SK-N-SH (cell line): ENCODE measurements around the gene HSD17B11. TPM values are rescaled to one million over a fixed set of nuclear protein-coding genes. Genes with fewer than 3 reads are reported as not detected.
"Not testable (repeated sequence)": the region's sequence is repeated elsewhere in the genome, so short reads cannot be mapped to it uniquely, and the experiment has no call there.

Source experiments
- CTCF ChIA-PET: fragments of 300-600, 350-600 bp; formaldehyde crosslinking; extraction: SDS; loops from one replicate; lab custom pipeline; 2021; lab: Yijun Ruan, JAX
- POLR2A ChIA-PET: fragments of 350-600 bp; sonication (Branson Sonifier 250); formaldehyde crosslinking; extraction: SDS; loops from one replicate; lab custom pipeline; 2020; ENCODE audit warnings: antibody characterized with exemption, inconsistent platforms; lab: Yijun Ruan, JAX
- DNase-seq: peaks from one replicate; pipeline ENCODE4 v3.0.0; 2012
- H2AFZ ChIP-seq: fragments of 200-600 bp; sonication (generic); 2 replicates; pipeline ENCODE4 v1.8.1; 2016; ENCODE audit warnings: antibody characterized with exemption, mild to moderate bottlenecking, low read depth
- H3F3A ChIP-seq: fragments of 200-600 bp; sonication (generic); replicated peaks from 2 replicates; pipeline ENCODE3; 2016; ENCODE audit warnings: antibody characterized with exemption, mild to moderate bottlenecking; ENCODE audit not compliant: insufficient read depth
- H3K27ac ChIP-seq, 2 experiments: fragments of 200-500 bp in 1 of 2; fragments of 200-600 bp in 1 of 2; sonication (Bioruptor generic) in 1 of 2; sonication (generic), shearing (Covaris generic) in 1 of 2; 2 replicates each; pipeline versions ENCODE4 v1.5.1 to v1.6.1; 2014 to 2016; ENCODE audit warnings: low read depth in 2 of 2, inconsistent platforms in 1 of 2, low read length in 1 of 2, mild to moderate bottlenecking in 1 of 2, mixed read lengths in 1 of 2
- H3K27me3 ChIP-seq: fragments of 200-600 bp; sonication (generic), shearing (Covaris generic); 2 replicates; pipeline ENCODE4 v1.6.1; 2016; ENCODE audit warnings: mixed run types; ENCODE audit not compliant: insufficient read depth
- H3K36me3 ChIP-seq, 2 experiments: fragments of 200-500 bp in 1 of 2; fragments of 200-600 bp in 1 of 2; sonication (Bioruptor generic) in 1 of 2; sonication (generic) in 1 of 2; replicated peaks in 1 of 2; 2 replicates each; pipeline versions ENCODE3 to v1.5.1; 2014 to 2016; ENCODE audit warnings: low read length in 1 of 2, mild to moderate bottlenecking in 1 of 2; ENCODE audit not compliant: insufficient read depth in 2 of 2, control insufficient read depth in 1 of 2
- H3K4me1 ChIP-seq, 2 experiments: fragments of 200-500 bp in 1 of 2; fragments of 200-600 bp in 1 of 2; sonication (Bioruptor generic) in 1 of 2; sonication (generic), shearing (Covaris generic) in 1 of 2; 2 replicates each; pipeline versions ENCODE4 v1.5.1 to v1.6.1; 2014 to 2016; ENCODE audit warnings: low read depth in 1 of 2, low read length in 1 of 2, mixed run types in 1 of 2; ENCODE audit not compliant: insufficient read depth in 2 of 2, control insufficient read depth in 1 of 2
- H3K4me2 ChIP-seq: fragments of 200-600 bp; sonication (generic), shearing (Covaris generic); 2 replicates; pipeline ENCODE4 v1.6.1; 2017; ENCODE audit warnings: mixed run types
- H3K4me3 ChIP-seq, 2 experiments: fragments of 200-500 bp in 1 of 2; fragments of 200-600 bp in 1 of 2; sonication (Bioruptor generic) in 1 of 2; sonication (generic), shearing (Covaris generic) in 1 of 2; 2 replicates each; pipeline versions ENCODE4 v1.5.1 to v1.8.1; 2014 to 2016; ENCODE audit warnings: low read depth in 2 of 2, inconsistent platforms in 1 of 2, low read length in 1 of 2, mild to moderate bottlenecking in 1 of 2, mixed read lengths in 1 of 2, moderate library complexity in 1 of 2
- H3K79me2 ChIP-seq: fragments of 200-600 bp; sonication (generic); 2 replicates; pipeline ENCODE4 v1.8.1; 2017; ENCODE audit warnings: mild to moderate bottlenecking; ENCODE audit not compliant: insufficient read depth
- H3K9ac ChIP-seq: fragments of 200-600 bp; sonication (generic); 2 replicates; pipeline ENCODE4 v1.6.1; 2017; ENCODE audit warnings: mixed run types
- H3K9me2 ChIP-seq: fragments of 200-600 bp; sonication (generic); 2 replicates; pipeline ENCODE4 v1.6.1; 2017; ENCODE audit warnings: mixed run types
- H3K9me3 ChIP-seq: fragments of 200-600 bp; sonication (generic); 2 replicates; pipeline ENCODE4 v1.6.1; 2017; ENCODE audit warnings: mixed run types, mild to moderate bottlenecking, moderate library complexity
- H4K20me1 ChIP-seq: fragments of 200-600 bp; sonication (generic); 2 replicates; pipeline ENCODE4 v1.6.1; 2017; ENCODE audit warnings: mild to moderate bottlenecking, mixed run types; ENCODE audit not compliant: insufficient read depth
- CHD2 ChIP-seq: fragments of 150-350 bp; IDR thresholded peaks from 2 replicates; pipeline ENCODE4 v1.6.1; 2018; ENCODE audit warnings: low read length; ENCODE audit not compliant: partially characterized antibody
- ELF1 ChIP-seq: IDR thresholded peaks from 2 replicates; pipeline ENCODE4 v1.4.0; 2012
- MAX ChIP-seq: IDR thresholded peaks from 2 replicates; pipeline ENCODE4 v1.4.0; 2012; ENCODE audit warnings: low read depth
- MXI1 ChIP-seq: IDR thresholded peaks from 2 replicates; pipeline ENCODE4 v1.6.1; 2012; ENCODE audit warnings: mild to moderate bottlenecking, low read depth, low read length, improper control_type of control experiment
- RAD21 ChIP-seq: IDR thresholded peaks from 2 replicates; pipeline ENCODE4 v1.6.1; 2012; ENCODE audit warnings: mild to moderate bottlenecking, low read length
- RXRA ChIP-seq: IDR thresholded peaks from 2 replicates; pipeline ENCODE4 v1.4.0; 2012; ENCODE audit warnings: low read depth, mild to moderate bottlenecking, borderline replicate concordance
- TAF1 ChIP-seq: IDR thresholded peaks from 2 replicates; pipeline ENCODE4 v1.6.1; 2012; ENCODE audit warnings: low read depth, mild to moderate bottlenecking, low read length, moderate library complexity, borderline replicate concordance
- USF1 ChIP-seq: IDR thresholded peaks from 2 replicates; pipeline ENCODE4 v1.4.0; 2012; ENCODE audit warnings: low read depth, borderline replicate concordance
- YY1 ChIP-seq: IDR thresholded peaks from 2 replicates; pipeline ENCODE4 v1.4.0; 2012; ENCODE audit warnings: low read depth, mild to moderate bottlenecking
- ZBTB33 ChIP-seq: IDR thresholded peaks from 2 replicates; pipeline ENCODE4 v1.4.0; 2012; ENCODE audit warnings: low read depth, borderline replicate concordance
- WGBS: methylation state at CpG from one replicate; pipeline ENCODE4 v1.1.6; 2017; ENCODE audit warnings: low lambda C conversion rate; 5-methylcytosine and 5-hydroxymethylcytosine counted together
- polyA plus RNA-seq, 3 experiments: library from polyadenylated mRNA; depleted of rRNA; stranded (reverse); fragments of >200 nt; gene quantifications; 2 replicates each; pipeline ENCODE4 v1.2.3, GENCODE V29; 2012
- TF ChIP-seq, protein P1 (sequence below): fragments of 200-600 bp; sonication (generic); IDR thresholded peaks from 2 replicates; pipeline ENCODE4 v1.6.1; 2017; ENCODE audit warnings: antibody characterized with exemption, mild to moderate bottlenecking, moderate library complexity
- TF ChIP-seq, protein P2 (sequence below): IDR thresholded peaks from 2 replicates; pipeline ENCODE4; 2012

The HSD17B11 gene
- polyA plus RNA-seq, 1 of the 3 experiments (the other 2 are of a cell fraction) = 13.2 TPM

- H3K27ac ChIP-seq = peak overlapping the region; percentile 83 to 96
- 1% methylated on average over 20 of the region's 20 CpGs for WGBS
- peak overlapping the region; percentile 69 to 80 for H3K4me3 ChIP-seq
- not testable (repeated sequence) for H3K27me3 ChIP-seq, H3K9me3 ChIP-seq, H3K9me2 ChIP-seq, H4K20me1 ChIP-seq, H3K4me1 ChIP-seq, DNase-seq
- peaks cover 56% of the 10 kb centered on the region for H3K79me2 ChIP-seq
- peak overlapping the region; percentile 91 for H2AFZ ChIP-seq
- H3K36me3 ChIP-seq = peaks cover 0 to 12% of the 10 kb centered on the region in 2 experiments
- H3F3A ChIP-seq = peaks cover 23% of the 10 kb centered on the region
- peak overlapping the region; percentile 76 for H3K9ac ChIP-seq
- POLR2A ChIA-PET = interaction anchor here (1.0 to 2.4 kb wide), 4 partner anchors 9 to 384 kb away, joined by 3 to 24 read pairs (median 4); partner anchors contain the start of gene NUDT9
- H3K4me2 ChIP-seq = peak overlapping the region; percentile 75
- TF ChIP-seq TAF1 (peak; percentile 53; the same call in 1 of the 2 replicates), YY1 (peak; percentile 90)
- TF ChIP-seq, protein P1, sequence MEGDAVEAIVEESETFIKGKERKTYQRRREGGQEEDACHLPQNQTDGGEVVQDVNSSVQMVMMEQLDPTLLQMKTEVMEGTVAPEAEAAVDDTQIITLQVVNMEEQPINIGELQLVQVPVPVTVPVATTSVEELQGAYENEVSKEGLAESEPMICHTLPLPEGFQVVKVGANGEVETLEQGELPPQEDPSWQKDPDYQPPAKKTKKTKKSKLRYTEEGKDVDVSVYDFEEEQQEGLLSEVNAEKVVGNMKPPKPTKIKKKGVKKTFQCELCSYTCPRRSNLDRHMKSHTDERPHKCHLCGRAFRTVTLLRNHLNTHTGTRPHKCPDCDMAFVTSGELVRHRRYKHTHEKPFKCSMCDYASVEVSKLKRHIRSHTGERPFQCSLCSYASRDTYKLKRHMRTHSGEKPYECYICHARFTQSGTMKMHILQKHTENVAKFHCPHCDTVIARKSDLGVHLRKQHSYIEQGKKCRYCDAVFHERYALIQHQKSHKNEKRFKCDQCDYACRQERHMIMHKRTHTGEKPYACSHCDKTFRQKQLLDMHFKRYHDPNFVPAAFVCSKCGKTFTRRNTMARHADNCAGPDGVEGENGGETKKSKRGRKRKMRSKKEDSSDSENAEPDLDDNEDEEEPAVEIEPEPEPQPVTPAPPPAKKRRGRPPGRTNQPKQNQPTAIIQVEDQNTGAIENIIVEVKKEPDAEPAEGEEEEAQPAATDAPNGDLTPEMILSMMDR = 0 out of 2 replicates have a peak, but pooled peaks have one; percentile 8
- CTCF ChIA-PET = interaction anchor here (1.5 to 7.0 kb wide), 2 partner anchors 13 to 19 kb away, joined by 3 to 53 read pairs; no protein-coding TSS in a partner anchor
Observed at GRCh38 chr4:87390055-87390454, 933 bp downstream of the HSD17B11 start.

DNA sequence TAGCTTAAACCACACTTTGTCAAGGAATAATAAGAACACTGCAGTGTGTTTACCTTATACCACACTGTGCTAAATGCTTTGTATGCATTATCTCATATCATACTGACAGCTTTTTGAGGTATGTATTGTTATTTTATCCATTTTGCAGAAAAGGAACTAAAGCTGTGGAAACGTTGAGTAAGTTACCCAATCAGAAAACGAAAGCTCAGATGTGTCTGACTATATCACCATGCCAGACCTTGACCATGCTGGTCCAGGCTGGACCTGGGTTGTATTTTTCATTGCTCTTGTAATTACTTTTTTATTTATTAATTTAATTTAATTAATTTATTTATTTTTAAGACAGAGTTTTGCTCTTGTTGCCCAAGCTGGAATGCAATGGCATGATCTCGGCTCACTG lies 2.1 kb downstream of the HSD17B11 start:
- H3K36me3 ChIP-seq = peaks cover 0 to 19% of the 10 kb centered on the region in 2 experiments
- no peak for DNase-seq
- H3K4me3 ChIP-seq = peak overlapping the region; percentile 69 to 80; a peak in 2 of 4 replicates
- no peaks in the 10 kb centered on the region for H4K20me1 ChIP-seq
- WGBS = 87% methylated on average over 3 of the region's 3 CpGs
- H3K9me3 ChIP-seq = no peaks in the 10 kb centered on the region
- H3K9ac ChIP-seq = no peak overlapping the region
- H3K4me1 ChIP-seq = peaks cover 0 to 4% of the 10 kb centered on the region in 2 experiments; a peak in 1 of 4 replicates
- H3F3A ChIP-seq = peaks cover 23% of the 10 kb centered on the region
- POLR2A ChIA-PET = no interaction called here
- H3K9me2 ChIP-seq = no peaks in the 10 kb centered on the region
- 0 out of 2 replicates have a peak overlapping the region, but pooled peaks have one; percentile 2 for H3K4me2 ChIP-seq
- CTCF ChIA-PET = interaction anchor here (7.0 kb wide), 1 partner anchor 12 kb away, joined by 53 read pairs; no protein-coding TSS in a partner anchor
- TF ChIP-seq CHD2 (no peak), TAF1 (no peak), USF1 (no peak), RXRA (no peak), ZBTB33 (no peak), RAD21 (no peak), MAX (no peak), MXI1 (no peak), ELF1 (no peak)
- TF ChIP-seq, protein P2, sequence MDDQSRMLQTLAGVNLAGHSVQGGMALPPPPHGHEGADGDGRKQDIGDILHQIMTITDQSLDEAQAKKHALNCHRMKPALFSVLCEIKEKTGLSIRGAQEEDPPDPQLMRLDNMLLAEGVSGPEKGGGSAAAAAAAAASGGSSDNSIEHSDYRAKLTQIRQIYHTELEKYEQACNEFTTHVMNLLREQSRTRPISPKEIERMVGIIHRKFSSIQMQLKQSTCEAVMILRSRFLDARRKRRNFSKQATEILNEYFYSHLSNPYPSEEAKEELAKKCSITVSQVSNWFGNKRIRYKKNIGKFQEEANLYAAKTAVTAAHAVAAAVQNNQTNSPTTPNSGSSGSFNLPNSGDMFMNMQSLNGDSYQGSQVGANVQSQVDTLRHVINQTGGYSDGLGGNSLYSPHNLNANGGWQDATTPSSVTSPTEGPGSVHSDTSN = no peak
- TF ChIP-seq, all 33 proteins: peak for 0
- Histone ChIP-seq H3K27ac (no peak overlapping the region), H3K27me3 (no peaks in the 10 kb centered on the region), H2AFZ (no peak overlapping the region), H3K79me2 (peaks cover 68% of the 10 kb centered on the region)
